ENCODE results near the gene GULP1. TPM values are rescaled to one million over a fixed set of nuclear protein-coding genes. Genes with fewer than 3 reads are reported as not detected.

GULP1 gene
- total RNA-seq, 4 donors from 2014 or later: 43.3 to 64.8 (median 50.3) TPM

DNA sequence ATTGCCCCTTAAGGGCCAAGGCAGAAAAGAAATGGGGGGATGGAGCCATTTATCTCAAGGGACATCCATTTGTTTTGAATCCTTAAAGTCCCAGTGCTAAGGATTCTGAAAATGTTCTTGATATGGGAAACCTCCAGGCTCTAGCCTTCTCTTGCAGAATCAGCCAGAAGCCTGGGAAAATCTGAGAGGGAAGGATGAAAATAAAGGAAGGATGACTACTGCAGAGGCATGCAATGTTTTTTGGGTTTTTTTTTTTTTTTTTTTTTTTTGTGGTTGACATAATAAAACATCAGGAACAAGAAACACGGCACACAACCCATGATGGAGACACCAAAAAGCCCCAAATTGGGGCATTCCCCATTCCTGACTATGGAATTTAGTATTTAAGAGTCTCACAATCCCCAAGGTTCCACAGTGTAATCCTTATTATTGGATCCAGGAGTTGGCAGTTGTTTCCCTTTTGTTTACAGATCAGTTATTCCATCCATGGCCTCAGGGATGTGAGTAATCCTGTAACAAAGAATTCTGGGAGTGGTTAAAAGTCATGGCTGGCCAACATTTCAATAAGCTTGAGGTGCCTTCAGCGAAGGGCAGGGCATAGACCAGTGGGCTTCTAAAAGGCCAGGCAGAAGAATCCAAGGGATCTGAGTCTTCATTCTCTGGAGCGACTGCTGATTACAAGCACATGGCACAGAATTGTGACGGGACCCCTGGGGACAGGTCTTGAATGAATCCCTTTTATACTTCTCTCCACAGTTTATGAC lies 337.5 kb downstream of the GULP1 start:
- ATAC-seq: peak; percentile 27
- Histone ChIP-seq H3K4me3 (no peak overlapping the region), H3K4me1 (peaks cover 0 to 23% (median 0%) of the 10 kb centered on the region in 3 donors), H3K27me3 (no peaks in the 10 kb centered on the region), H3K9me3 (no peaks in the 10 kb centered on the region), H3K36me3 (no peaks in the 10 kb centered on the region), H3K27ac (peak overlapping the region in 1 of 4 donors; percentile 18)
- 82 to 92% methylated on average over 2 to 4 of the region's 4 CpGs for WGBS, 2 donors (ENCODE audit: low coverage in 1 of 2)
- TF ChIP-seq POLR2A (IDR thresholded peaks at IDR 0.05) (no peak), POLR2AphosphoS5 (IDR thresholded peaks at IDR 0.05) (no peak), EP300 (IDR thresholded peaks at IDR 0.05) (no peak)
- TF ChIP-seq, protein P1, sequence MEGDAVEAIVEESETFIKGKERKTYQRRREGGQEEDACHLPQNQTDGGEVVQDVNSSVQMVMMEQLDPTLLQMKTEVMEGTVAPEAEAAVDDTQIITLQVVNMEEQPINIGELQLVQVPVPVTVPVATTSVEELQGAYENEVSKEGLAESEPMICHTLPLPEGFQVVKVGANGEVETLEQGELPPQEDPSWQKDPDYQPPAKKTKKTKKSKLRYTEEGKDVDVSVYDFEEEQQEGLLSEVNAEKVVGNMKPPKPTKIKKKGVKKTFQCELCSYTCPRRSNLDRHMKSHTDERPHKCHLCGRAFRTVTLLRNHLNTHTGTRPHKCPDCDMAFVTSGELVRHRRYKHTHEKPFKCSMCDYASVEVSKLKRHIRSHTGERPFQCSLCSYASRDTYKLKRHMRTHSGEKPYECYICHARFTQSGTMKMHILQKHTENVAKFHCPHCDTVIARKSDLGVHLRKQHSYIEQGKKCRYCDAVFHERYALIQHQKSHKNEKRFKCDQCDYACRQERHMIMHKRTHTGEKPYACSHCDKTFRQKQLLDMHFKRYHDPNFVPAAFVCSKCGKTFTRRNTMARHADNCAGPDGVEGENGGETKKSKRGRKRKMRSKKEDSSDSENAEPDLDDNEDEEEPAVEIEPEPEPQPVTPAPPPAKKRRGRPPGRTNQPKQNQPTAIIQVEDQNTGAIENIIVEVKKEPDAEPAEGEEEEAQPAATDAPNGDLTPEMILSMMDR (IDR thresholded peaks at IDR 0.05): no peak

DNA sequence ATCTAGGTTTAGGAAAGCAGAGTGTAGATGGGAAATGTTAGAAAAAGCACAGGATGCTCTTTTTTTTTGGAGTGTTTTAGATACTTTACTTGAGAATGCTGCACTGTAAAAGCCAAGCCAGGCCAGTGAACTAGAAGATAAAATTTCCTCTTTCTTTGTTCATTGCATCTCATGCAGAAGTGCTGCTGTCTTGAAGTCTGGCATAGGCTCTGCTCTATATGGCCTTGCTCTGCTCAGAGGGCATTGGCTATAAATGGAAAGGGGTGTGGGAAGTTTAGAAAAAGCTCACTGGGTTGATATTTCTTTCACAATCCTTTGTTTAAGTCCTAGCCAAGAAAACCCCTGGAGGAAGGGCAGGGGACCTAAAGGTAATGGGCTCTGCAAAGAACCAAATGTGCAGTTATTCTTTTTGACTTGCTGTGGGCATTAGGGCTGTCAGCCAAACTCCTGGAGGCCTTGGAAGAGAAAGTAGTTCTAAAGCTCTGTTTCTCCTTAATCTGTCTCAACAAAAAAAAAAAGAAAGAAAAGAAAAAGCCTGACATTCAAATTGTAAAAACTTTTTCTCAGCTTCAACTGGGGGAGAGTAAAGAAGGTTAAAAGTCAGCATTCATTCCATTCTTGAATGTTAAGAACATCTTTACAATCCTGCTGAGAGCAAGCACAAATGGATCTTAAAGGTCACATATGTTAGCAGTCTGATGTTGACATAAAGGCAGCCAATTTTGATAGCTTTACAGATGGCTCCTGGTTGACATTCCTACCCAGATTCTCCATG lies 338.3 kb downstream of the GULP1 start:
- no peaks in the 10 kb centered on the region for H3K36me3 ChIP-seq
- peaks cover 0 to 23% (median 0%) of the 10 kb centered on the region in 3 donors for H3K4me1 ChIP-seq
- H3K27me3 ChIP-seq: no peaks in the 10 kb centered on the region
- H3K27ac ChIP-seq: peak overlapping the region in 1 of 4 donors; percentile 18
- H3K4me3 ChIP-seq: no peak overlapping the region
- TF ChIP-seq, protein P1 (IDR thresholded peaks at IDR 0.05): no peak
- TF ChIP-seq POLR2AphosphoS5 (IDR thresholded peaks at IDR 0.05): no peak
- no peak for TF ChIP-seq POLR2A (IDR thresholded peaks at IDR 0.05)
- no peak for TF ChIP-seq EP300 (IDR thresholded peaks at IDR 0.05)
- no peak for ATAC-seq
- no peaks in the 10 kb centered on the region for H3K9me3 ChIP-seq

DNA sequence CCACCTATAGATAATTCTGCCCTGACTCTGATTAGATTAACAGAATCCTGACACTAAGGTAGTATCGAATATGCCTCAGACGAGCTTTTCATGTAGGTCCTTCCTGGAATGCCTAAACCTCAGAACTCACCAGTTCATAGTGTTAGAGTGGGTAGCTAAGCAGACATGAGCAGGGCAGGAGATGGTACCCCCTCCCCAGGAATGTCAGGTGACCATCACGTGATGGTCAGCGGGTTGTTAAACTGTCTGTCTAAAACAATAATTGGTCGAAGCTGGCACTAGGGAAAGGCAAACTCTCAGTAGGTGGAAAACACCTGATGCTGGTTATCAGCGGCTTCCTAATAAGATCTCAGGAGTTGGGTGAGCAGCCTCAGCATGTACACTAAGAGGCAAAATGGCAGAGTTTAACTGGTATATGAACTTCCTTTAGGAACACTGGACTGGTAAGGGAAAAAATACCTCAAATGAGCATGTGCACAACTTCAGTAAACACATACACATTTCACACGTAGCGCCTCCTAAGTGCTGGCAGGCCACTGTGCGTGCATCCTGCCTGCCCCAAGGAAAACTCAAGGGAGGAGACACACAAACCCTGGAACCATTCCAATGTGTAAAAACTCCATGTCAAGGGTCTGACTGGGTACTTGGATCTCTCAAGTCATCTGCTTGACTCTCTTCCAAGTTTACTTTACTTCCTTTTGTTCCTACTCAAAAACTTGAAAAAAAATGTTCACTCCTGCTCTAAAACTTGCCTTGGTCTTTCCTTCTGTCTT lies 339.5 kb downstream of the GULP1 start:
- H3K27ac ChIP-seq: no peak overlapping the region

GRCh38 chr2:188634656-188635055 lies 343.0 kb downstream of the GULP1 start:
- Histone ChIP-seq H3K27me3 (no peaks in the 10 kb centered on the region), H3K9me3 (no peaks in the 10 kb centered on the region), H3K27ac (no peak overlapping the region), H3K4me3 (no peak overlapping the region), H3K36me3 (no peaks in the 10 kb centered on the region), H3K4me1 (peaks cover 0 to 18% (median 0%) of the 10 kb centered on the region in 3 donors)
- TF ChIP-seq, protein P1 (IDR thresholded peaks at IDR 0.05): no peak
- TF ChIP-seq POLR2A (IDR thresholded peaks at IDR 0.05): no peak
- no peak for TF ChIP-seq EP300 (IDR thresholded peaks at IDR 0.05)
- no peak for TF ChIP-seq POLR2AphosphoS5 (IDR thresholded peaks at IDR 0.05)
- no peak for ATAC-seq
- WGBS, 2 donors (ENCODE audit: low coverage in 1 of 2): 50 to 62% methylated on average over 1 of the region's 1 CpG

More for the DNA sequence above, 339.5 kb downstream of the GULP1 start:
- H3K9me3 ChIP-seq: no peaks in the 10 kb centered on the region
- WGBS, 2 donors (ENCODE audit: low coverage in 1 of 2): 31 to 69% methylated on average over 3 to 6 of the region's 9 CpGs
- no peaks in the 10 kb centered on the region for H3K27me3 ChIP-seq
- TF ChIP-seq EP300 (IDR thresholded peaks at IDR 0.05) (no peak), POLR2A (IDR thresholded peaks at IDR 0.05) (no peak), POLR2AphosphoS5 (IDR thresholded peaks at IDR 0.05) (no peak)
- TF ChIP-seq, protein P1 (IDR thresholded peaks at IDR 0.05): no peak
- no peak for ATAC-seq
- peaks cover 0 to 23% (median 0%) of the 10 kb centered on the region in 3 donors for H3K4me1 ChIP-seq
- H3K4me3 ChIP-seq: no peak overlapping the region
- no peaks in the 10 kb centered on the region for H3K36me3 ChIP-seq

Small RNAs within 50 kb of the gene (small RNA-seq; reads per million reads assigned to genes)
- gene MIR561: 0 to 1.1 (median 0.31) reads per million in 4 donors
- 0 to 0.27 (median 0.06) reads per million in 4 donors for gene RNA5SP114
